WTC11 (cell line): ENCODE results near the gene ELMO1. TPM values are rescaled to one million over a fixed set of nuclear protein-coding genes. Genes with fewer than 3 reads are reported as not detected.

ENCODE experiments used
- ATAC-seq: fragments of 200-7000 bp; cut with Tn5 transposase; 2 replicates; pipeline ENCODE4 v1.10.0; 2021; ENCODE audit warnings: mild to moderate bottlenecking, moderate library complexity
- CTCF ChIA-PET: fragments of 300-600 bp; sonication (Branson Sonifier 250); formaldehyde crosslinking; loops from one replicate; lab custom pipeline; 2021; ENCODE audit warnings: antibody characterized with exemption; lab: Charles Lee
- POLR2A ChIA-PET: fragments of 350-600 bp; sonication (Branson Sonifier 250); formaldehyde crosslinking; loops from one replicate; lab custom pipeline; 2021; ENCODE audit warnings: antibody characterized with exemption; lab: Charles Lee
- DNase-seq: peaks from one replicate; pipeline ENCODE4 v3.0.0; 2021; ENCODE audit warnings: low spot score
- H3K27ac Mint-ChIP-seq: 2 replicates; pipeline ENCODE4 v1.8.0; 2021; ENCODE audit warnings: mixed read lengths
- H3K27me3 Mint-ChIP-seq: 2 replicates; pipeline ENCODE4 v1.8.0; 2021; ENCODE audit warnings: low read depth, mild to moderate bottlenecking, moderate library complexity, mixed read lengths
- H3K36me3 Mint-ChIP-seq: 2 replicates; pipeline ENCODE4 v1.8.0; 2021; ENCODE audit warnings: mixed read lengths
- H3K4me1 Mint-ChIP-seq: 2 replicates; pipeline ENCODE4 v1.8.0; 2022; ENCODE audit warnings: mixed read lengths
- H3K4me3 Mint-ChIP-seq: 2 replicates; pipeline ENCODE4 v1.8.0; 2021; ENCODE audit warnings: mild to moderate bottlenecking, moderate library complexity, mixed read lengths
- H3K9me3 Mint-ChIP-seq: 2 replicates; pipeline ENCODE4 v1.8.0; 2021; ENCODE audit warnings: mixed read lengths
- CREB1 ChIP-seq: sonication (generic); formaldehyde crosslinking; IDR thresholded peaks from 2 replicates; pipeline ENCODE4 v1.8.0; 2023; ENCODE audit warnings: mild to moderate bottlenecking, missing genetic modification reagents
- ELF4 ChIP-seq: sonication (generic); formaldehyde crosslinking; IDR thresholded peaks from 2 replicates; pipeline ENCODE4 v1.8.1; 2022; ENCODE audit warnings: low read depth, mild to moderate bottlenecking, moderate library complexity, missing genetic modification reagents
- ETV6 ChIP-seq: sonication (generic); formaldehyde crosslinking; IDR thresholded peaks from 2 replicates; pipeline ENCODE4 v1.8.1; 2022; ENCODE audit warnings: mild to moderate bottlenecking, missing genetic modification reagents
- FOXK1 ChIP-seq: sonication (generic); formaldehyde crosslinking; IDR thresholded peaks from 2 replicates; pipeline ENCODE4 v1.8.0; 2022; ENCODE audit warnings: mild to moderate bottlenecking, moderate library complexity, missing genetic modification reagents
- GTF2I ChIP-seq: fragments of 250-450 bp; sonication (Bioruptor Pico); conservative IDR thresholded peaks from 2 replicates; pipeline ENCODE4 v1.4.0; 2021; ENCODE audit warnings: mild to moderate bottlenecking
- NFE2L1 ChIP-seq: sonication (generic); formaldehyde crosslinking; IDR thresholded peaks from 2 replicates; pipeline ENCODE4 v1.8.1; 2023; ENCODE audit warnings: missing genetic modification reagents
- NR1H2 ChIP-seq: sonication (generic); formaldehyde crosslinking; IDR thresholded peaks from 2 replicates; pipeline ENCODE4 v1.9.0; 2021; ENCODE audit warnings: mild to moderate bottlenecking, moderate library complexity, missing genetic modification reagents
- NR3C1 ChIP-seq: sonication (generic); formaldehyde crosslinking; conservative IDR thresholded peaks from 2 replicates; pipeline ENCODE4 v1.8.1; 2023; ENCODE audit warnings: low read depth, mild to moderate bottlenecking, missing genetic modification reagents
- PRDM15 ChIP-seq: sonication (generic); formaldehyde crosslinking; IDR thresholded peaks from 2 replicates; pipeline ENCODE4 v1.8.0; 2022; ENCODE audit warnings: missing genetic modification reagents
- SP1 ChIP-seq: sonication (generic); formaldehyde crosslinking; conservative IDR thresholded peaks from 2 replicates; pipeline ENCODE4 v1.8.1; 2022; ENCODE audit warnings: missing genetic modification reagents
- STAT6 ChIP-seq: sonication (generic); formaldehyde crosslinking; conservative IDR thresholded peaks from 2 replicates; pipeline ENCODE4 v1.8.1; 2023; ENCODE audit warnings: mild to moderate bottlenecking, low read depth, missing genetic modification reagents, moderate library complexity
- TEAD1 ChIP-seq: sonication (generic); formaldehyde crosslinking; IDR thresholded peaks from 2 replicates; pipeline ENCODE4 v1.8.0; 2022; ENCODE audit warnings: mild to moderate bottlenecking, missing genetic modification reagents
- USF1 ChIP-seq: sonication (generic); formaldehyde crosslinking; IDR thresholded peaks from 2 replicates; pipeline ENCODE4 v1.8.0; 2022; ENCODE audit warnings: mild to moderate bottlenecking, missing genetic modification reagents
- total RNA-seq: library from RNA; stranded (reverse); gene quantifications from 3 replicates; pipeline ENCODE4 v1.2.3, GENCODE V29; 2021
- TF ChIP-seq, protein P1 (sequence below): sonication (generic); formaldehyde crosslinking; IDR thresholded peaks from 2 replicates; pipeline ENCODE4 v1.8.1; 2023; ENCODE audit warnings: mild to moderate bottlenecking, missing genetic modification reagents, borderline replicate concordance
- TF ChIP-seq, protein P2 (sequence below): sonication (generic); formaldehyde crosslinking; IDR thresholded peaks from 2 replicates; pipeline ENCODE4 v1.8.0; 2022; ENCODE audit warnings: mild to moderate bottlenecking, missing genetic modification reagents
- TF ChIP-seq, protein P3 (sequence below): sonication (generic); formaldehyde crosslinking; IDR thresholded peaks from 2 replicates; pipeline ENCODE4 v1.8.1; 2022; ENCODE audit warnings: low read depth, missing genetic modification reagents, borderline replicate concordance
- TF ChIP-seq, protein P4 (sequence below): sonication (generic); formaldehyde crosslinking; IDR thresholded peaks from 2 replicates; pipeline ENCODE4 v1.8.1; 2022; ENCODE audit warnings: missing genetic modification reagents, borderline replicate concordance

The ELMO1 gene
- total RNA-seq, 1 experiment from 2014 or later = 19.4 TPM

GRCh38 chr7:37234928-37235327 is 213.7 kb downstream of the ELMO1 start (continued):
- TF ChIP-seq PRDM15 = no peak
- TF ChIP-seq STAT6 = no peak
- TF ChIP-seq GTF2I (CRISPR knock-in tag) = no peak
- TF ChIP-seq, protein P1, sequence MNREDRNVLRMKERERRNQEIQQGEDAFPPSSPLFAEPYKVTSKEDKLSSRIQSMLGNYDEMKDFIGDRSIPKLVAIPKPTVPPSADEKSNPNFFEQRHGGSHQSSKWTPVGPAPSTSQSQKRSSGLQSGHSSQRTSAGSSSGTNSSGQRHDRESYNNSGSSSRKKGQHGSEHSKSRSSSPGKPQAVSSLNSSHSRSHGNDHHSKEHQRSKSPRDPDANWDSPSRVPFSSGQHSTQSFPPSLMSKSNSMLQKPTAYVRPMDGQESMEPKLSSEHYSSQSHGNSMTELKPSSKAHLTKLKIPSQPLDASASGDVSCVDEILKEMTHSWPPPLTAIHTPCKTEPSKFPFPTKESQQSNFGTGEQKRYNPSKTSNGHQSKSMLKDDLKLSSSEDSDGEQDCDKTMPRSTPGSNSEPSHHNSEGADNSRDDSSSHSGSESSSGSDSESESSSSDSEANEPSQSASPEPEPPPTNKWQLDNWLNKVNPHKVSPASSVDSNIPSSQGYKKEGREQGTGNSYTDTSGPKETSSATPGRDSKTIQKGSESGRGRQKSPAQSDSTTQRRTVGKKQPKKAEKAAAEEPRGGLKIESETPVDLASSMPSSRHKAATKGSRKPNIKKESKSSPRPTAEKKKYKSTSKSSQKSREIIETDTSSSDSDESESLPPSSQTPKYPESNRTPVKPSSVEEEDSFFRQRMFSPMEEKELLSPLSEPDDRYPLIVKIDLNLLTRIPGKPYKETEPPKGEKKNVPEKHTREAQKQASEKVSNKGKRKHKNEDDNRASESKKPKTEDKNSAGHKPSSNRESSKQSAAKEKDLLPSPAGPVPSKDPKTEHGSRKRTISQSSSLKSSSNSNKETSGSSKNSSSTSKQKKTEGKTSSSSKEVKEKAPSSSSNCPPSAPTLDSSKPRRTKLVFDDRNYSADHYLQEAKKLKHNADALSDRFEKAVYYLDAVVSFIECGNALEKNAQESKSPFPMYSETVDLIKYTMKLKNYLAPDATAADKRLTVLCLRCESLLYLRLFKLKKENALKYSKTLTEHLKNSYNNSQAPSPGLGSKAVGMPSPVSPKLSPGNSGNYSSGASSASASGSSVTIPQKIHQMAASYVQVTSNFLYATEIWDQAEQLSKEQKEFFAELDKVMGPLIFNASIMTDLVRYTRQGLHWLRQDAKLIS (CRISPR knock-in tag) = no peak
- no peak for TF ChIP-seq CREB1 (CRISPR knock-in tag)
- TF ChIP-seq, protein P2, sequence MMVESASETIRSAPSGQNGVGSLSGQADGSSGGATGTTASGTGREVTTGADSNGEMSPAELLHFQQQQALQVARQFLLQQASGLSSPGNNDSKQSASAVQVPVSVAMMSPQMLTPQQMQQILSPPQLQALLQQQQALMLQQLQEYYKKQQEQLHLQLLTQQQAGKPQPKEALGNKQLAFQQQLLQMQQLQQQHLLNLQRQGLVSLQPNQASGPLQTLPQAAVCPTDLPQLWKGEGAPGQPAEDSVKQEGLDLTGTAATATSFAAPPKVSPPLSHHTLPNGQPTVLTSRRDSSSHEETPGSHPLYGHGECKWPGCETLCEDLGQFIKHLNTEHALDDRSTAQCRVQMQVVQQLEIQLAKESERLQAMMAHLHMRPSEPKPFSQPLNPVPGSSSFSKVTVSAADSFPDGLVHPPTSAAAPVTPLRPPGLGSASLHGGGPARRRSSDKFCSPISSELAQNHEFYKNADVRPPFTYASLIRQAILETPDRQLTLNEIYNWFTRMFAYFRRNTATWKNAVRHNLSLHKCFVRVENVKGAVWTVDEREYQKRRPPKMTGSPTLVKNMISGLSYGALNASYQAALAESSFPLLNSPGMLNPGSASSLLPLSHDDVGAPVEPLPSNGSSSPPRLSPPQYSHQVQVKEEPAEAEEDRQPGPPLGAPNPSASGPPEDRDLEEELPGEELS (CRISPR knock-in tag) = no peak
- no peak for TF ChIP-seq USF1 (CRISPR knock-in tag)
- TF ChIP-seq NR3C1 (CRISPR knock-in tag) = no peak

DNA sequence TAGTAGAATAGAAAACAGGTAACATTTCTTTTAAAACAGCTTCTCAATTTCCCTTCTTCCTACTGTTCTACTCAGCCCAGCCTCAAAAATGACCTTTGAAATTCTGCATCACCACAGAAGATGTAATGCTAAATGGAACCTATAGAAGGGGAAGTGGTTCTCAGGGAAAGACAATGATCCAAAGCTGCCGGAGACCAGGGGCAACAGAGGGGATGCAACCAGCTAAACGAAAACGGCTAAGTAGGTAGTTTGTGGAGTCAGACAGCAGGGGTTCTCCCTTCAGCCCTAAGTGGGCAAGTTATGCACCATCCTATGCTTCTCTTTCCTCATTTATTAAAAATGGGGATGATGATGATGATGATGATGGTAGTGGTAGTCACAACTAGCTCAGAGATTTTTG is 214.3 kb downstream of the ELMO1 start:
- CTCF ChIA-PET = interaction anchor here (0.6 to 4.1 kb wide), 42 partner anchors 9 to 741 kb away, joined by 3 to 64 read pairs (median 5); partner anchors contain the start of gene ELMO1
- Mint-ChIP-seq H3K9me3 (no peaks in the 10 kb centered on the region), H3K36me3 (no peaks in the 10 kb centered on the region), H3K4me3 (no peak overlapping the region), H3K27ac (no peak overlapping the region), H3K27me3 (no peaks in the 10 kb centered on the region; the same call in 1 of the 2 replicates), H3K4me1 (peaks cover 11% of the 10 kb centered on the region)
- no peak for DNase-seq
- ATAC-seq = peak; percentile 90
- POLR2A ChIA-PET = no interaction called here
- TF ChIP-seq TEAD1 (CRISPR knock-in tag) (no peak), ETV6 (CRISPR knock-in tag) (no peak), STAT6 (no peak), NR1H2 (CRISPR knock-in tag) (no peak), SP1 (CRISPR knock-in tag) (no peak), NFE2L1 (CRISPR knock-in tag) (no peak), ELF4 (CRISPR knock-in tag) (no peak), FOXK1 (CRISPR knock-in tag) (no peak), NR3C1 (CRISPR knock-in tag) (no peak)
- TF ChIP-seq, protein P3, sequence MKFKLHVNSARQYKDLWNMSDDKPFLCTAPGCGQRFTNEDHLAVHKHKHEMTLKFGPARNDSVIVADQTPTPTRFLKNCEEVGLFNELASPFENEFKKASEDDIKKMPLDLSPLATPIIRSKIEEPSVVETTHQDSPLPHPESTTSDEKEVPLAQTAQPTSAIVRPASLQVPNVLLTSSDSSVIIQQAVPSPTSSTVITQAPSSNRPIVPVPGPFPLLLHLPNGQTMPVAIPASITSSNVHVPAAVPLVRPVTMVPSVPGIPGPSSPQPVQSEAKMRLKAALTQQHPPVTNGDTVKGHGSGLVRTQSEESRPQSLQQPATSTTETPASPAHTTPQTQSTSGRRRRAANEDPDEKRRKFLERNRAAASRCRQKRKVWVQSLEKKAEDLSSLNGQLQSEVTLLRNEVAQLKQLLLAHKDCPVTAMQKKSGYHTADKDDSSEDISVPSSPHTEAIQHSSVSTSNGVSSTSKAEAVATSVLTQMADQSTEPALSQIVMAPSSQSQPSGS (CRISPR knock-in tag) = no peak
- TF ChIP-seq, protein P4, sequence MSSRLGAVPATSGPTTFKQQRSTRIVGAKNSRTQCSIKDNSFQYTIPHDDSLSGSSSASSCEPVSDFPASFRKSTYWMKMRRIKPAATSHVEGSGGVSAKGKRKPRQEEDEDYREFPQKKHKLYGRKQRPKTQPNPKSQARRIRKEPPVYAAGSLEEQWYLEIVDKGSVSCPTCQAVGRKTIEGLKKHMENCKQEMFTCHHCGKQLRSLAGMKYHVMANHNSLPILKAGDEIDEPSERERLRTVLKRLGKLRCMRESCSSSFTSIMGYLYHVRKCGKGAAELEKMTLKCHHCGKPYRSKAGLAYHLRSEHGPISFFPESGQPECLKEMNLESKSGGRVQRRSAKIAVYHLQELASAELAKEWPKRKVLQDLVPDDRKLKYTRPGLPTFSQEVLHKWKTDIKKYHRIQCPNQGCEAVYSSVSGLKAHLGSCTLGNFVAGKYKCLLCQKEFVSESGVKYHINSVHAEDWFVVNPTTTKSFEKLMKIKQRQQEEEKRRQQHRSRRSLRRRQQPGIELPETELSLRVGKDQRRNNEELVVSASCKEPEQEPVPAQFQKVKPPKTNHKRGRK (CRISPR knock-in tag) = no peak
